GM18909 (cell line): ENCODE measurements around the gene EIPR1.

ENCODE experiments used
- ATAC-seq: cut with Tn5 transposase; IDR thresholded peaks from one replicate; pipeline ENCODE4 v1.9.1; 2021; ENCODE audit warnings: mild to moderate bottlenecking; ENCODE audit not compliant: unreplicated experiment, poor library complexity

The EIPR1 gene

DNA sequence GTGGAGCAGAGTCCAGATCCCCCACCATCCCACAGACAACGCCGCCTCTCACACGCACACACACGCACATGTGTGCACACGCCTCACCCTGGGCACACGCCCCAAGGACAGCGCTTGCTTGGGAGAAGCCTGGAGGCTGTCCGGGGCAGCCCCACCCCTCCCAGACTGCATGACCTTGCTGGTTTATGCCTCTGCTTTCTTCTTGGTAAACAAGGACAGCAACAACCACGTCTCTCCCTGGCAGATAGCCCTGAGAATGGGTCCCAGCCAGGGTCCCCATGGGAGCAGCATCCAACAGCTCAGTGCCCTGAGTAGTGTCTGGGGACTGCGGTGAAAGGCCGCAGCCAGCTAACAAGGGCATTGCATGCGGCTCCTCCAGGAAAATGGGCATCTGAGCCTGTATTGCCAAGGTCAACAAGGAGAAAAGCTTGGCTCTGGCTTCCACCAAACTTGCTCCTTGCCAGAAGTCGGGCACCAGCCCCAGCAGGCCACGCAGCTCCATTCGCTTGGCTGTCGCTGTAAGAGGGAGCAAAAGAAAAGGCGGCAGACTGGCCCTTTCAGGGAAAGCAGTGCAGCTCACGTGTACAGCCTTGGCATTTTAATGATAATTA is 234.6 kb downstream of the EIPR1 start:
- ATAC-seq = no peak

DNA sequence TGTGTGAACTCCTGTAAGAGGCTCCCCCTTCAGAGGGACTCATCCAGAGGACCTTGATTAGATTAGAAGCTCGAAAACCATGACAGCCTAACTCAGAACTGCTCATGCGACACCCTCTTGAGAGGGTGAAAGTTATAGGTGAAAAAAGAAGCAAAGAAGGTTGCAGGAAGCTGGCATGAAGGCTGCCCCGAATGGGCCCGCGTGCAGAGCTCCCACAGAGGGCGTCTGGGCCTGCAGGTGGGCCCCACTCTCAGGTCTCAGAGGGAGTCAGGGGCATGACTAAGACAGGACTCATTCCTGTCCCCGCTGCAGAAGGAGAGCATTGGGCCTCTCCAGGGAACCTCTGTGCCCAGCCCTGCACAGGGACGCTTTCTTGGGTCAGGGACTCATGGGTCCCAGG is 235.4 kb downstream of the EIPR1 start:
- no peak for ATAC-seq

DNA sequence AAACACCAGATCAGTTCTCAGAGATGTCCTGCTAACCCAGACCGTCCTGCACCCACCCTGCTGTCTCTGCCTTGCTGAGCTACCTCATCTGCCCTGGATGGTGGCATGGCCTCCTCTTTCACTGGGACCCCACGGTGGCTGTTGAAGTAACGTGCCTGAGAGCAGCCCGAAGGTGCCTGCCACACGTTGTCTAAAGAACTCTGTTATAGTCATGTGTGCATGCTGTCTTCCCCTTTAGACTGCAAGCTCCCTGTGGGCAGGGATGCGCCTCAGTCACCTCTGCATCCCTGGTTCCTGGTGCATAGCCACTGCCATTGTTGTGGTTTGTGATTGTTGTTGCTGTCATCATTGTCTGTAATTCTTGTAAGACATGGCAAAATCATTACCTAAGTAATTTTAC is 235.9 kb downstream of the EIPR1 start:
- ATAC-seq = no peak

DNA sequence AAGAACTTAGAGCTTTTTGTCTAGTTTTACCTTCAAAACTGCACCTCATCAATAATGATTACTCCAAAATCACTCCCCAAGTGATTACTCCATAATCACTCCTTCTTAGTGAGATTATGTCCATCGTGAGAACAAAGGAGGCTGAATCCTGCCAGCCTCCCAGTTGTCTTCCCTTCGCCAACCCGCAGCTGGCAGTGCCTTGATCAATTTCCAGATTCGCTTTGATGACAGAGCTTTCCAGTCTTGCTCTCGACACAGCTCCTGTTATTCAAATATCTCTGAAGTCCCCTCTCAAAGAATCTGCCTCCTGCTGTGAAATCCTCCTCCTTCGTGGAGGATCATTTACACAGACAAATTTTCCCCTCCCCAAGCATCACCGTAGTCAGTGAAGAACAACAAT is 237.7 kb downstream of the EIPR1 start:
- ATAC-seq = no peak
